Nephron progenitor cell (in vitro differentiated cells): Measurements from ENCODE around the gene ANXA11.
A peak's percentile ranks its signal among the peaks of the same experiment; 100 is the strongest.
"Not testable (repeated sequence)": the region's sequence is repeated elsewhere in the genome, so short reads cannot be mapped to it uniquely, and the experiment has no call there.

Experiments
- DNase-seq: peaks from one replicate; pipeline ENCODE4 v3.0.0; 2021
- H3K27ac Mint-ChIP-seq: 2 replicates; pipeline ENCODE4 v1.8.0; 2021; ENCODE audit warnings: mild to moderate bottlenecking, moderate library complexity, mixed read lengths
- H3K27me3 Mint-ChIP-seq: 2 replicates; pipeline ENCODE4 v1.8.0; 2021; ENCODE audit warnings: mild to moderate bottlenecking, low read depth, mixed read lengths; ENCODE audit not compliant: poor library complexity
- H3K36me3 Mint-ChIP-seq: 2 replicates; pipeline ENCODE4 v1.8.0; 2021; ENCODE audit warnings: low read depth, mixed read lengths
- H3K4me1 Mint-ChIP-seq: 2 replicates; pipeline ENCODE4 v1.8.0; 2021; ENCODE audit warnings: mixed read lengths
- H3K4me3 Mint-ChIP-seq: 2 replicates; pipeline ENCODE4 v1.8.0; 2021; ENCODE audit warnings: mild to moderate bottlenecking, moderate library complexity, mixed read lengths
- H3K9me3 Mint-ChIP-seq: 2 replicates; pipeline ENCODE4 v1.8.0; 2021; ENCODE audit warnings: mild to moderate bottlenecking, moderate library complexity, mixed read lengths
- CTCF ChIP-seq: fragments of 200-600 bp; sonication (generic); IDR thresholded peaks from 2 replicates; pipeline ENCODE4 v1.5.0; 2021; ENCODE audit warnings: antibody characterized with exemption

Gene ANXA11

GRCh38 chr10:80205477-80206276 lies at the start of gene ANXA11:
TSS of gene ANXA11 (minus strand) at chr10:80205537. CDS start at chr10:80172861, 32,676 bp downstream.
- peak; percentile 82 for DNase-seq
- Mint-ChIP-seq H3K36me3 (no peaks in the 10 kb centered on the region), H3K27me3 (peaks cover 39% of the 10 kb centered on the region), H3K27ac (no peak within 1 kb of the TSS), H3K4me3 (peak within 1 kb of the TSS; percentile 86), H3K4me1 (peaks cover 40% of the 10 kb centered on the region), H3K9me3 (no peaks in the 10 kb centered on the region)
- no peak for TF ChIP-seq CTCF

- H3K36me3 Mint-ChIP-seq, DNase-seq: not testable (repeated sequence)
Observed at GRCh38 chr10:80254726-80255125, 49.4 kb upstream of the ANXA11 start.

GRCh38 chr10:80253963-80254271 lies 48.6 kb upstream of the ANXA11 start:
- not testable (repeated sequence) for H3K9me3 Mint-ChIP-seq, DNase-seq, H3K4me3 Mint-ChIP-seq, H3K36me3 Mint-ChIP-seq, H3K4me1 Mint-ChIP-seq, H3K27ac Mint-ChIP-seq
- peaks cover 27% of the 10 kb centered on the region for H3K27me3 Mint-ChIP-seq

More at GRCh38 chr10:80254726-80255125, 49.4 kb upstream of the ANXA11 start:
- not testable (repeated sequence) for H3K9me3 Mint-ChIP-seq, H3K4me1 Mint-ChIP-seq, H3K27ac Mint-ChIP-seq, H3K4me3 Mint-ChIP-seq
- H3K27me3 Mint-ChIP-seq = peaks cover 27% of the 10 kb centered on the region

DNA sequence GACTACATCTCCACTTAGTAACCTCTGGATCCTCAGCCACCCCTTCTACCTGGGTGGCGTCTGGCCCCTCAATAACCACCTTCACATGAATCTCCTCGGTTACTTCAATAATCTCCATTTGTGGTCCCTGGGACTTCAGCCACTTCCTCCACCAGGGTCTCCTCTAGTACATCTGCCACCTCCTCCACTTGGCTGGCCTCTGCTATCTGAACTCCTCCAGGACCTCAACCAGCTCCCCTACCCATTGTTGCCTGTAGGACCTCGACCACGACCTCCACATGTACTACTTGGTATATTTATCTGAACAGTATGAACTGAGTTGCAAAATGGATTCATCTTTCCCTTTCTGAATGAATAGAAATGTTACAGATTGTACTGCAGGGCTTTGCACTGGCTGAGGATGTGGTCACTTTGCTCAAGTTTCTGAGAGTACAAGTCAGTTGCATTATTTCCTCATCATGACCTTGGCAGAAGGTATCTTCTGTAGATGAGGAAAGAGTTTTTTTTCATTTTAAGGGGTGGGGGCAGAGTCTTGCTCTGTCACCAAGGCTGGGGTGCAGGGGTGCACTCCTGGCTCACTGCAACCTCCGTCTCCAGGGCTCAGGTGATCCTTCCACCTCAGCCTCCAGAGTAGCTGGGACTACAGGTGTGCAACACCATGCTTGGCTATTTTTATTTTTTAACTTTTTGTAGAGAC lies 48.1 kb upstream of the ANXA11 start:
- DNase-seq = no peak
- H3K9me3 Mint-ChIP-seq = no peaks in the 10 kb centered on the region
- no peak for TF ChIP-seq CTCF
- peaks cover 24% of the 10 kb centered on the region for H3K27me3 Mint-ChIP-seq
- no peaks in the 10 kb centered on the region for H3K36me3 Mint-ChIP-seq
- H3K4me1 Mint-ChIP-seq = peaks cover 4% of the 10 kb centered on the region
- no peak overlapping the region for H3K27ac Mint-ChIP-seq
- no peak overlapping the region for H3K4me3 Mint-ChIP-seq

GRCh38 chr10:80252296-80252887 lies 47.1 kb upstream of the ANXA11 start:
- Mint-ChIP-seq H3K36me3 (no peaks in the 10 kb centered on the region), H3K9me3 (no peaks in the 10 kb centered on the region), H3K27ac (peak overlapping the region; percentile 66), H3K4me3 (no peak overlapping the region), H3K27me3 (peaks cover 21% of the 10 kb centered on the region), H3K4me1 (peaks cover 3% of the 10 kb centered on the region)
- no peak for TF ChIP-seq CTCF
- no peak for DNase-seq

DNA sequence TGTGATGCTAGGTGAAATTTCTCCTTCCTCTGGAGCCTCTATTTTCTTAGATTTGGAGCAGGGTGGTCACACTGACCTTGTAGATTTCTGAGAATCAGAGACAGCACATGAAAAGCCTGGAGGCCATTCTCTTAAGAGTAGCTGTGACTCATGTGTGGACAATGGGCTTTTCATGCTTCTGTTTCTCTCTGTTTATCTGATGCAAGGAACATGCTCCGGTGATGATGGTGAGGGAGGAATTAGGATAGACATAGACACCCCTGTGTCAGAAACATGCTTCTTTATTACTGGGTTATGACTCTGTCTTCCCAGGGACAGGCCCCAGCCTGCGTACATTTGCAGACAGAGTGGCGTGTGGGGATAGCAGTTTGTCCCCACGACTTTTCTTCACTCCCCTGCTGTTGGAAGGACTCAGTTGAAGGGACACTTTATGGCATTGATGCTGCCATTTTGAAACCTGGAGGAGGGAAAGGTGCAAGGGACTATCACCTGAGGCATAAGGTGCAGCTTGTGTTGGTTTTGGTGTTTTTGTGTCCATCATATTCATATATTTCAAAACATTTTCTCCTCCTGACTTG lies 46.5 kb upstream of the ANXA11 start:
- H3K36me3 Mint-ChIP-seq = not testable (repeated sequence)

GRCh38 chr10:80250399-80250798 lies 45.1 kb upstream of the ANXA11 start:
- DNase-seq, H3K4me1 Mint-ChIP-seq, H3K36me3 Mint-ChIP-seq, H3K27ac Mint-ChIP-seq, H3K9me3 Mint-ChIP-seq, H3K4me3 Mint-ChIP-seq: not testable (repeated sequence)
- H3K27me3 Mint-ChIP-seq = peaks cover 17% of the 10 kb centered on the region

More for the DNA sequence above, 46.5 kb upstream of the ANXA11 start:
- not testable (repeated sequence) for H3K27ac Mint-ChIP-seq, DNase-seq, H3K4me1 Mint-ChIP-seq, H3K4me3 Mint-ChIP-seq, H3K9me3 Mint-ChIP-seq
- peaks cover 21% of the 10 kb centered on the region for H3K27me3 Mint-ChIP-seq

DNA sequence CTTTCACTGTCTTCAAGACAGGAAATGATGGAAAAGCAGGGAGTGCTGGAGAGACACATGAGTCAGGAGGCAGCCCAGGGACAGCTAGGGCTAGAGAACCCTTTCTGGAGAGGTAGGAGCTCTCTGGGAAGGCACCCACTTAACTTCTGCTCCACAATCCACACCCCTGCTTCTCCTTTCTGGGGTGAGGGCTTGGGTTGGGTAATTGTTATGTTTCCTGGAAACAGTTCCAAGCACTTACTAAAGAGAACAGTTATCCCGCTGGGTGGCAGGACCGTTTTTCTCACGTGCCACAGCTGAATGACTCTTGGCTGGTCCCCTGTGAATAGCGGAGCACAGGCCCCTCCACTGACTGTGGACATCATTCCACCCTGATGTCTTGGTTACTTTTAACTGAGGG lies 44.6 kb upstream of the ANXA11 start:
- not testable (repeated sequence) for H3K27ac Mint-ChIP-seq, H3K9me3 Mint-ChIP-seq, H3K4me3 Mint-ChIP-seq, H3K4me1 Mint-ChIP-seq, H3K36me3 Mint-ChIP-seq, DNase-seq
- peaks cover 17% of the 10 kb centered on the region for H3K27me3 Mint-ChIP-seq

DNA sequence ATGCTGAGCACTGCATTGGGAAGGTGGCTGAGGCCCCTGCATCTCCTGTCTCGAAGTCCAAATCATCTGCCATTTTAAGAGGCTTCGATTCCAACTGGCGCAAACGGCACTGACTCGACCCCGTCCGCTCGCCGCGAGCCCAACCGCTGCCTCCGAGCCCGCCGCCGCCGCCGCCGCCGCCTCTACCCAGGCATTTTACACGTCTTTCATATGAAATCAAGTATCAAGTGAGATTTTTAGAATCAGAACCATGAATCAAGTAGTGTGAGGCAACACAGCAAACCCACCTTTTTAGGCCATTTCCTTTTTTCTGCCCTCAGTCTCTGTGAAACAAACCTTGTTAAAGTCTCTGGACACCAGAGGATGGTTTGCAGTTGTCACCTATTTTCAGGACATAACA lies 42.3 kb upstream of the ANXA11 start:
- not testable (repeated sequence) for H3K27ac Mint-ChIP-seq, H3K4me3 Mint-ChIP-seq, H3K9me3 Mint-ChIP-seq, H3K36me3 Mint-ChIP-seq, DNase-seq, H3K4me1 Mint-ChIP-seq
- H3K27me3 Mint-ChIP-seq = peaks cover 14% of the 10 kb centered on the region

- not testable (repeated sequence) for H3K9me3 Mint-ChIP-seq, H3K27ac Mint-ChIP-seq, H3K4me1 Mint-ChIP-seq, H3K36me3 Mint-ChIP-seq, H3K27me3 Mint-ChIP-seq, DNase-seq, H3K4me3 Mint-ChIP-seq
Observed at GRCh38 chr10:80244371-80244770, 39.0 kb upstream of the ANXA11 start.

DNA sequence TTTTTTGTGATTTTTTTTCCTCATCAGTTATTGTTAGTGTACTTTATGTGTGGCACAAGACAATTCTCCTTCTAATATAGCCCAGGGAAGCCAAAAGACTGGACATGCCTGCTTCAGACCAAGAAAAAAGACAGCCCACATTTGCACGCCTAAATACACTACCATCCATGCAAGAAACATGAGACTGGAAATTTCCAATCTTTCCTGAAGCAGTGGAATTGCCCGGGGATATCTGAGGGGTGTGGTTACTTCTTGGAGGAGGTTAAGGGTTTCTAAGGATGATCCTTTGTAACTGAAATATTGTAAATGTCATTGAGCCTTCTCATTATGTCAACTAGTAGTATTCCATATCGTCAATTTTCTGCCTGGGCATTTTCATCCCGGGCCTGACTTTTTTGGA lies 37.0 kb upstream of the ANXA11 start:
- H3K4me3 Mint-ChIP-seq, H3K9me3 Mint-ChIP-seq, H3K27ac Mint-ChIP-seq, DNase-seq, H3K4me1 Mint-ChIP-seq, H3K27me3 Mint-ChIP-seq, H3K36me3 Mint-ChIP-seq: not testable (repeated sequence)
